HG03354 (cell line): Measurements from ENCODE around the gene NPPB.
"Not testable (repeated sequence)": the region's sequence is repeated elsewhere in the genome, so short reads cannot be mapped to it uniquely, and the experiment has no call there.

ENCODE experiments used
- ATAC-seq: cut with Tn5 transposase; IDR thresholded peaks from one replicate; pipeline ENCODE4 v1.9.1; 2021; ENCODE audit warnings: mild to moderate bottlenecking; ENCODE audit not compliant: unreplicated experiment, poor library complexity, severe bottlenecking

The NPPB gene

DNA sequence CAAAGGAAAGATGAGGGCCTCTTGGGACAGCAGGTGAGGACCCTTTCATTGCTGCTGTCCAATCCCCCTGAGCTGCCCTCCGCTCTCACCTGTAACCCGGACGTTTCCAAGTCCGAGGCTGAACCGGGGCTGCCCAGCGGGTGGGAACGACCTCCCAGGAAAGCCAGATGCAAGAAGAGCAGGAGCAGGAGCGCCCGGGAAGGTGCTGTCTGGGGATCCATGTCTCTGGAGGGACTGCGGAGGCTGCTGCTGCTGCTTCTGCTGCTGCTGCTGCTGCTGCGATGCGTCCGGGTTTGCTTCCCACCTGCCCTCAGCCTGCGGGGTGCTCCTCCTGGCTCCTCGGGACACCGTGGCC is at the start of gene NPPB:
TSS of gene NPPB (minus strand) at position 333 of the 355 bp plus-strand sequence. CDS start at position 221, 112 bp downstream.
- ATAC-seq: no peak

DNA sequence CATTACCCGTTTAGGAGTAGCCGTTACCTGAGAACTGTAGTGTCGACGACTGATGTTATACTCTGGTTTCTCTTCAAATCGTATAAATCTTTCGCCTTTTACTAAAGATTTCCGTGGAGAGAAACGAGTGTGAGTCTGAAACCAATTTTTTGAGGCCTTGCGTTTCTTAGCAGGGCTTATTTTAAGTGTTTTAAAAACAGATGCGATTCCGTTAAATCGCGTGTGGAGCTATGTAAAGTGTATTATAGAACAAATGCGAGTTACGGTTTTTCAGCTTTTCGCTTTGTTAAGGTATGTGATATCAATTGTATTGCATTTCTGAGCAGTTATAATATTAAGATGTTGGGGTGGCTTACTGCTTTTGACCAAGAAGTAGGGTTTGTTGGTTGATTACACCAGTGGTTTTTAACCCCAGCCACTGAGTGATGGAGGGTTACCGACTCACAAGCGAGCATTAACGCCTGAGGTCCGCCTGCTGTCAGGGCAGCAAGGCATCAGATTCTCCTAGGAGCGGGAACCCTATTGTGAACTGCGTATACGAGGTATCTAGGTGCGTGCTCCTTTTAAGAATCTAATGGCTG is 49.4 kb upstream of the NPPB start:
- ATAC-seq: peak; percentile 62

DNA sequence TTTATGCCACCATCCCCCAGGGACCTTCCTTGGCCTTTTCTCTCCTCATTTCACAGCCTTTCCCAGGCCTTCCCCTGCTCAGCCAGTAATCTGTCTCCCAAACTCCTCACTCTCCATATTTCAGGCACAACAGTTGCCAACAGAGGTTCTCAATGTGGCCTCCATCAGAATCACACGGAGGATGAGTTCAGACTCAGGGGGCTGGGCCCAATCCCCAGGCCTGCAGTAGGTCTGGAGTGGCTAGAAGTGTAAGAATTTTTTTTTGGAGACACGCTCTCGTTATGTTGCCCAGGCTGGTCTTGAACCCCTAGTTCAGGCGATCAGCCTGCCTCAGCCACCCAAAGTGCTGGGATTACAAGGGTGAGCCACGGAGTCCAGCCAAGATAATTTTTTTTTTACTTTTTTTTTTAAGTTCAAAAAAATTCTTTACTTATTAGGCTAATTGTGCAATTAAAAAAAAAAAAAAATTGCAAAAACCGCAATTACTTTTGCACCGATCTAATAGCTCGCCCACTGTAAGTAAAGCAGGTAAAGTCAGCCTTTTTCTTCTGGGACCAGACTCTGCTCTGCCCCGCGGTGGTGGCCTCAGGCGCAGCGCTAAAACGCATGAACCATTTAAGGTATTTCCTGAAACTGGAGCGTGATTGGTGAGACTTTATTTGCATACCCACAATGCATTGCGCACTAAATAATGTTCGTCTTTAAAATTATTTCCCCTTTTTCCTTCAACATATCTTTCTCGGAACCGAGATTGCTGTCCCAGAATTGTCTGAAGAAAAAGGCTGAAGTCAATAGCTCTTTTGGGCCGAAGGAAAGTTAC is 48.7 kb upstream of the NPPB start:
- ATAC-seq: peak; percentile 59

DNA sequence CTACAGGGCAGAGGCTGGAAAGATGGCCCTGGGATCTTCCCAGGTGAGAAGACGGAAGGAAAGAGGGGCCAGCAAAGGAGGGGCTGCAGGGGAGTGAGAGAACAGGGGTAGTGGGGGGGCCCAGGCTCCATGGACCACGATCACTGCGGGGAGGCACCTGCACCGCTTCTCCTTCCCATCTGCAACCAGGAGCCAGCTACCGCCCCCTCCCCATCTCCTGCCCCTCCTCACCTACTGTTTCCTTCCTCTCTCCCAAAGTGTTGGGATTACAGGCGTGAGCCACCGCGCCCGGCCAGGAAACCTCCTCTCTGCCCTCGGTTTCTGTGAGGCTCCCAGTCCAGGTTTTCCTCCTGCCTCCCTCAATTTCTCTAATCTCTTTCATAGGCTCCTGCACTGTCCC is 48.1 kb upstream of the NPPB start:
- no peak for ATAC-seq

DNA sequence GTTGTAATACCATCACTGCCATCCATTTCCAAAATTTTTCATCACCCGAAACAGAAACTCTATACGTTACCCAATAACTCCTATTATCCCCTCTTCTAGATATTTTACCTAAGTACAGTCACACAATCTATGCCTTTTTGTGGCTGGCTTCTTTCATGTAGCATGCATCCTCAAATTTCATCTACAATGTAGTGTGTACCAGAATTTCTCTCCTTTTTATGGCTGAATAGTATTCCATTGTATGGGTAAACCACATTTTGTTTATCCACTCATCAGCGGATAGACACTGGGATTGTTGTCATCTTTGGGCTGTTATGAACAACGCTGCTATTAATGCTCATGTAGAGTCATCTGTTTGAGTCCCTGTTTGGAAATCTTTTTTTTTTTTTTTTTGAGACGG is 46.2 kb upstream of the NPPB start:
- no peak for ATAC-seq

DNA sequence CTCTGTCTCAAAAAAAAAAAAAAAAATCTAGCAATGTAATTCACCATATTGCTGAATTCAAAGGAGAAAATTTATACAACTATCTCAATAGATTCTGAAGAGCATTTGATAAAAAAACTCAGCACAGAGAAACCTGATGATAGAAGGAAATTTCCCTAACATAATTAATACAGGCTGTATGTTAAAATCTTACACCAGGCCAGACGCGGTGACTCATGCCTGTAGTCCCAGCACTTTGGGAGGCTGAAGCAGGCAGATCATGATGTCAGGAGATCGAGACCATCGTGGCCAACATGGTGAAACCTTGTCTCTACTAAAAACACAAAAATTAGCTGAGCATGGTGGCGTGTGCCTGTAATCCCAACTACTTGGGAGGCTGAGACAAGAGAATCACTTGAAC is 45.4 kb upstream of the NPPB start:
- not testable (repeated sequence) for ATAC-seq

DNA sequence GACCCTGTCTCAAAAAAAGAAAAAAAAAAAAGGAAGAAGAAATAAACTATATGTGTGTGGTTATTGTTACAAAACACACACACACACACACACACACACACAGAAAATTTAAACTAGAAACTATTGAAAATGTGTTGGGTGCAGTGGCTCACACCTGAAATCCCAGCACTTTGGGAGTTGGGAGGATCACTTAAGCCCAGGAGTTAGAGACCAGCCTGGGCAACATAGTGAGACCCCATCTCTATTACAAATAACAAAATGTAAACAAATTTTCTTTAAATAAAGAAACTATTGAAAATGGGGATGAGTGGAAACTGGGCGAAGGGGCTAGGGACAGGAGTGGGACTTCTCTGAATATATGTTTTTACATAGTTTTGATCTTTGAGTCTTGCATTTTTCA is 44.5 kb upstream of the NPPB start:
- ATAC-seq: no peak

DNA sequence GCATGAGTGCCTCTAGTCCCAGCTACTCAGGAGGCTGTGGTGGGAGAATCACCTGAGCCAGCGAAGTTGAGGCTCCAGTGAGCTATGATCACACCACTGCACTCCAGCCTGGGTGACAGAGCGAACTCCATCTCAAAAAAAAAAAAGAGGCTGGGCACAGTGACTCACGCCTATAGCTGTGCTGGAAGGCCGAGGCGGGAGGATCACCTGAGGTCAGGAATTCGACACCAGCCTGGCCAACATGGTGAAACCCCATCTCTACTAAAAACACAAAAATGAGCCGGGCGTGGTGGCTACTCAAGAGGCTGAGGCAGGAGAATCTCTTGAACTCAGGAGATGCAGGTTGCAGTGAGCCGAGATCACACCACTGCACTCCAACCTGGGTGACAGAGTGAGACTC is 42.7 kb upstream of the NPPB start:
- ATAC-seq: not testable (repeated sequence)

DNA sequence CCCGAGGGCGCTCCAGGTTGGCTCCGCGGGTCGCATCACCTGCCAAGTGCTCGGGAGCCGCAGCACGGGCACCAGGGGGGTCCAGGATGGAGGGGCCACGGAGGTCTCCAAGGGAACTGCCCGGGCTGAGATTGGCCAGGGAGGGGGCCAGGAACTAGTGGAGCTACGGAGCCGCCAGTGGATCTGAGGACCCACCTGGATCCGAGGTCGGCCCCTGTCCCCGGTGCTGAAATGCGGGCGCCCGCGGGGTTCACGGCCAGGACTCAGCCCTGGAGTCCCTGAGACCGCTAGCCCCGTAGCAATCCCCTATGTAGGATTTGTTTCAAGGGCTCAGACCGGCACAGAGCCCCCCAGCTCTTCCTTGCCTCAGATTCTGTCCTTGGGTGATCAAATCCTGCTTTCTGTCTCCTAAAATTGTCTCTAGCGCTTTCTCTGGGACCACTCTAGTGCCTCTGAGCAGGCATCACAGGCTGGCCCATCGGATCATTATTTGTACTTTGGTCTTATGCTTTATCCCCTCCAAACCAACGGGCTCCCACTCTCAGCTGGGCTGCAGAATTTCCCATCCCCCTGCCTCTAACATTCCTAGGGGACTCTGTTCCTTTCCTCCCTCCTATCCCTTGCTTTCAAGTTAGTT is 40.2 kb upstream of the NPPB start:
- no peak for ATAC-seq

DNA sequence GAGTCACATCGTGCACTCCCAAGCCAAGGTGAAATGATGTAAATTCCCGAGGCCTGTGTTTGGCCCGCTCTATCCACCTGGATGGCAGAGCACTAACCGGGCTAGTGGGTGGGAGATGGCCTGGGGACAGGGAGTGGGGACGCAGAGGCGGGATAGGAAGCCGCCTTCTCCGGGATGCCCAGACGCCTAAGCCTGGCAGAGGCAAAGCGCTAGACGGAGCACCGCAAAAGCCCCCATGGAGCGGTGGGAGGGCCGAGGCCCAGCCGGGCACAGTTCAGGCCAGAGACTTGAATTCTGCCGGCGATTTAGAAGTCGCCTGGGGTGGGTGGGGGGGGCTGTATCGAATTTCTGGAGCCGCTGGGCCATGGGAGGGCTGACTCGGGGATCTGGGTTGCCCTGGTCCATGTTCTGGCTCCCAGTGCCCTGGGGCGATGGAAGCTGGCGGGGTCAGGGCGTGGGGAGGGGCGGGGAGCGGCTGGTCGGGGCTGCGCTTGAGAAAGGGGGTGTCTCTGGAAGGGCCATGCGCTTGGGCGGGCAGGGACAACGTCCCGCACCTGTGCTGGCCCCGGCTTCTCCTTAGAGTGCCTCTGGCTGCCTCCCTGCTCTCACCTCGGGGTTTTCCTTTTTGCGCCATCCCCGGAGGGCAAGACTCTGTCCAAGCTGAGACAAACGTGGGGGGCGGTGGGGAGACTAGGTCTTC is 39.5 kb upstream of the NPPB start:
- no peak for ATAC-seq

DNA sequence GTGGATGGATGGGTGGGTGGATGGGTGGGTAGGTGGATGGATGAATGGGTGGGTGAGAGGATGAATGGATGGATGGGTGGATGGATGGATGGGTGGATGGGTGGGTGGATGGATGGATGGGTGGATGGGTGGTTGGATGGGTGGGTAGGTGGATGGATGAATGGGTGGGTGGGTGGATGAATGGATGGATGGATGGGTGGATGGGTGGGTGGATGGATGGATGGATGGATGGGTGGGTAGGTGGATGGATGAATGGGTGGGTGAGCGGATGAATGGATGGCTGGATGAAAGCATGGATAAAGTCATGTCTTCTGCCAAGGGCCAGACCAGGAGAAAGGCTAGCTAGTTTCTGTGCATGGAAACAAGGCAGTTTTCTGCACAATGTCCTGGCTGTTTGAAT is 35.8 kb upstream of the NPPB start:
- not testable (repeated sequence) for ATAC-seq

DNA sequence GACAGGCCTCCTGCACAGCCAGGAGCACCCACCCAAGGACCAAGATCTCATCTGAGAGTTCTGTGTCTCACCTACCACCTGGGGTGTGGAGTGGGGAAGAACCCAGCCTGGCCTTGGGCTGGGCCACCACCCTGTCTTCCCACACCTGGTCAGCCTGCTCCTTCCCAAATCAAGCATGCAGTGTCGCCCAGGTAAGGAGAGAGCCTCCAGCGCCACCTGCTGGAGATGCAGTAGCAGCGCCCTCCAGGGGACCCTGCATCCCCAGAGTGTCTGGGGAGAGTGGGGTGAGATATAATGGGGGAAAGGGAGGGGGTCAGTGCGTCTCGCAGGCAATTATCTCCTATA is 35.1 kb upstream of the NPPB start:
- ATAC-seq: no peak

DNA sequence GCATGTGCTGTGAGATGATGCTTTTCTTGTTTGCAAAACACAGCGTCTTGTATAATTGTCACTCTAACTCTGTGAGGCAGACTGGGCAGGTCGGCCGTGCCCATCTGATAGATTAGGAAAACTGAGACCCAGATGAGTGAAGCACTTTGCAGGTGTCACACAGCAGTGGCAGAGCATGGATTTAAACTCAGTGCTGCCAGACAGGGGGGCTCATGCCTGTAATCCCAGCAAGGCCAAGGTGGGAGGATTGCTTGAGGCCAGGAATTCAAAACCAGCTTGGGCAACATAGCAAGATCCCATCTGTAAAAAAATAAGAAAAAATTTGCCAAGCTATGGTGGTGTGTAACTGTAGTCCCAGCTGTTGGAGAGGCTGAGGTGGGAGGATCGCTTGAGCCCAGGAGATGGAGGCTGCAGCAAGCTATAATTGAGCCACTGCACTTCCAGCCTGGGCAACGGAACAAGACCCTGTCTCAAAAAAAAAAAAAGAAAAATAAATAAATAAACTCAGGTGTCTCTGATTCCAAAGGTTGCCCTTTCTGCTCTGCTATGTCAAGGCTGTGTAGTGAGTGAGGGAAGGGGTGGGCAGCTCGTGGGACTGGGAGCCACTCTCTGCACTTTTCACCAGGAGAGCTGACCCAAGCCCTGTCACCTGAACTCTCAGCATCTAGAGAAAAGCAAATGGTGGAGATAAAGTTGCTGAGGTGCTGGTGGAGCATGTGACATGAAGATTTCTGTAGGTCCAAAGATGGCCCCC is 32.9 kb upstream of the NPPB start:
- ATAC-seq: no peak

DNA sequence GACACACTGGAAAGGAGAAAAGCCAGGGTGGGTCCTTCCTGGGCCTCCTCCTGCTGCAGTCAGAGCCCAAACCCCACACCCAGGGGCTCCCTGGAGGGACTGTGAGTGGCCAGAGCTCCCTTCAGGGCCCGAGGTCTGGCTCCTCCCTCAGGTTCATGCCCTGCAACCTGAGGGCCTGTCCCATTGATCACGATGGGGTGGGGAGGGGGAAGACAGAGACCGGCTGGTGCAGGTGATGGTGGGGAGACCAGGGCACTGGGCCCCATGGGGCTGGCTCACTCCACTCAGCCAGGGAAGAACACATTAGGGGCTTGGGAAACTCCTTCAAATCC is 30.1 kb upstream of the NPPB start:
- ATAC-seq: no peak

DNA sequence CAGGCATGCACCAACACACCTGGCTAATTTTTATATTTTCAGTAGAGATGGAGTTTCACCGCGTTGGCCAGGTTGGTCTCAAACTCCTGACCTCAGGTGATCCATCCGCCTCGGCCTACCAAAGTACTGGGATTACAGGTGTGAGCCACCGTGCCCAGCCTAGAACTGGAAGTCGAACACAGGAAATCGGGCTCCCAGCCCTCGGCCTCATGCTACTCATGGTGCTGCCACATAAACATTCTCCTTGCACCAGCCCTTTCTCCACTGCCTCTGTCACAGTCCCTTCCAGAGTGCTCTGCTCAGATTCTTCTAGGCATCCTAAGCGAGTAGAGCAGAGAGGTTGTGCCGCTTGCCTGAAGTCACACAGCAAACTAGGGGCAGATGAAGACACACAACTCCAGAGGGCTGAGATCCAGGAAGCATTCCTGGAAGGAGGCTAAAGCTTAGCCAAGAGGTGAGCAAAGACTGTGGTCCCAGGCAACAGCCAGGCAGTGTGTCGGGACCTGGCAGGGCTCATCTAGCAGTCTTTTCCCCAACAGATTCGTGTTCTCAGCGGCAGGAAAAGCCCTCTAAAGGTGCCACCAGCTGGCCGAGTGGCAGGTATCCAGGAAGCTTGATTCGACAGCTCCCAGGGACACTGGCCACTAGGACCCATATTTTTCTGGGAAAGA is 29.6 kb upstream of the NPPB start:
- ATAC-seq: no peak

DNA sequence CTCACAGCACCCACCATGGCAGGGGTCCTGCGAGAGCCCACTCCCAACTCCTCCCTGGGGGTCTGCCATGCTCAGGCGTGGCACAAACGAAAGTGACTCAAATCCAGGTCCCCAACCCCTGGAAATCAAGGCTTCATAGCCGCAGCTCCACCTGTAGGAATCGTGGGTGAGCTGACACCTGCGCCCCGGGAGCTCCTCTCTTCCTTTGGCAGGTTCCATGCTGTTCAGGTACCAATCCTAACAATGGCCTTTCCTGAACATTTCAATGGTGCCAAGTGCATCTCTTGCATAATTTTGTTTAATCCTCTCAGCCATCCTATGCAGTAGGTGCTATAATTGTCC is 28.9 kb upstream of the NPPB start:
- no peak for ATAC-seq

DNA sequence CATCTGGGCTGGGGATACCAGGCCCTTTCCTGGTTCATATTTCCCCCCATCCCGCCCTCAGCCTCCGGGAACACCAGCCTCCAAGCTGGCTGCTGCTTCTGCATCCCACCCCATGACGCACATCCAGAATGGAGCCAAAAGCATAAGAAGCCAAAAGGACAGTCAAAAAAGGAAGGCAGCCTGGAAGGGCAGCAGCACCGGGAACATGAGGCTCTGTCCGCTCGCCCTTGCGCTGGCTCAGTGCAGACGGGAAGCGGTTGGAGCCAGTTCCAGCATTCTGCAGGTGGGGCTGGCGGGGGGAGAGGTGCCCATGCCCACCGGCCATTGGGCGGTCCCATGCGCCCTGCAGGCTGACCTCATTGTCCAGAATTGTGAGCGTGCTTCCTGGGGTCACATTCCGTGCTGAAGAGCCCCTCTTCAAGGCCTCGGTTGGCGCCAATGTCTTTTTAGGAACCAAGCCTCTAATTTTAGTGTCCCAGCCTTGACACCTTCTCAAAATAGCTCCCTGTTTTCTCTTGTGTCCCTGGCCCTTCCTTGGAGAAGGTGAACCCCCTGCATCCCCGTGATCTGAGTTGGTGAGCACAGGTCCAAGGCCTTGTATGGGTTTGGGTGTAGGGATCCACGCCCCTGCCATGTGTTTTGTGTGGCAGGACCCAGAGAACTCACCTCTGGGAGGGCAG is 28.4 kb upstream of the NPPB start:
- ATAC-seq: no peak

DNA sequence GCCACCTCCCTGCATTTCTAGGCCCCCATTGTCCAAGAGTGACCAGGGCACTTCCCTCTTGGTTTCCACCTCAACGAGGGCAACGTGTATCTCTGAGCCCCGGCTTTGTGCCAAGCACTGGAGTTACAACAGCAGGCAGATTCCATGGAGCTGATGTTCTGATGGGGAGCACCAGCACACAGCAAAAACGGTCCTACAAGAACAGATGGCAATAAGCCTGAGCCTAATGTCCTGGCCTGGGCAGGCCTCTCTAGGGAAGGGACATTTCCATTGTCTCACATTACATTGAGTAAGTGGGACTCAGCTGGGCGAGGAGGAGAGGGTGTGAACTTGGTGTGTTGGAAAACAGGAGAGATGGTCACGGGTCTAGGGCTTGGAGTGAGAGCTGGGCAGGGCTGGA is 27.2 kb upstream of the NPPB start:
- no peak for ATAC-seq

DNA sequence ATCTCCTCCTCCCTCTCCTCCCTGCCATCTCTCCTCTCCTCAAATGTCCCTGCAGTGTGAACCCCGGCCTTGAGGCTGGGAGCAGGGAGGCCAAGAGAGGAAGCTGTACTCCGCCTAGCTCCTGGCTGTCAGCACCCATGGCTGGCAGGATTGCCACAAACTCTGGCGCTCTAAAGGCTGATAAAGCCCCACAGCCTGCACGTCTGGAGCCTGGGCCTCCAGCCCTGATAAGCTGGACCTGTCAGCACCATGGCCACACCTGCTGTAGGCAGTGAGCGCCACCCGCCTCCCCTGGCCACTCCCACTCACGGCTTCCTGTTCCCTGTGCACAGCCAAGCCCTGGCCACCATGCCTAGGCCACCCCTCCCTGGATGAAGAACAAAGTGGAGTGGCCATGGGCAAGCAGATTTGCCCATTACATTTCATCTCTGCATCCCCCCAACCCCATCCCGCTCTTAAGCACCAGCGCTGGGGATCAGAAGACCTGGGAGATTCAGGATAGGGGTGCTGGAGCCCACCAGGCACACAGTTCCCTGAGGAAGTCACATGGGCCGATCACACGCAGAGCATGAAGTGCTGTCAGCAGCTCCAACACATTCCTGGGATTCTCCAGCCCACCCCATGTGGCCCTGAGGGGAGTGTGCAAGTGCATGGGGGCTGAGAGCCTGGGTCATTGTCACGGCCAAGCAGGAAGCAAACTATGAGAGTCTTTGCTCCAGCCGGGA is 24.2 kb upstream of the NPPB start:
- ATAC-seq: no peak
